Body of pancreas (tissue), 4 donors: ENCODE results near the gene TRMT10B. TPM values are rescaled to one million over a fixed set of nuclear protein-coding genes. Genes with fewer than 3 reads are reported as not detected.

Experiments
- ATAC-seq: fragments of 150-250 bp; one replicate; pipeline ENCODE4 v1.9.1; 2016
- DNase-seq, 4 donors: peaks; one replicate each; pipeline ENCODE4 v3.0.0-alpha.2; 2019
- H3K27ac ChIP-seq, 4 donors: fragments of 200-600 bp; sonication (generic); 1 replicate in 3 of 4; 2 replicates in 1 of 4; pipeline versions ENCODE4 v1.5.1 to v1.6.1; 2016 to 2019; ENCODE audit warnings: mild to moderate bottlenecking in 1 of 4, mixed read lengths in 1 of 4, moderate library complexity in 1 of 4
- H3K27me3 ChIP-seq, 2 donors: fragments of 200-600 bp; sonication (generic); one replicate each; pipeline ENCODE4 v1.6.0; 2016; ENCODE audit warnings: mild to moderate bottlenecking in 1 of 2
- H3K36me3 ChIP-seq, 2 donors: fragments of 200-600 bp; sonication (generic); replicated peaks in 1 of 2; 2 replicates each; pipeline ENCODE4 v1.5.1; 2016; ENCODE audit warnings: low read depth in 2 of 2; ENCODE audit not compliant: insufficient read depth in 1 of 2
- H3K4me1 ChIP-seq: fragments of 200-600 bp; sonication (generic); one replicate; pipeline ENCODE4 v1.6.0; 2016
- H3K4me3 ChIP-seq, 2 donors: fragments of 200-600 bp; sonication (generic); 1 replicate in 1 of 2; 2 replicates in 1 of 2; pipeline ENCODE4 v1.5.1; 2016 to 2019
- H3K9me3 ChIP-seq, 3 donors: fragments of 200-600 bp; sonication (generic); 1 replicate in 2 of 3; 2 replicates in 1 of 3; pipeline ENCODE4 v1.5.1; 2016
- CTCF ChIP-seq, 7 experiments: fragments of 450-650 bp in 4 of 7; fragments of 200-600 bp in 3 of 7; sonication (generic) in 3 of 7; IDR thresholded peaks; one replicate each; pipeline ENCODE4 v1.5.1; 2016 to 2019; ENCODE audit warnings: antibody characterized with exemption in 7 of 7
- POLR2A ChIP-seq, 3 donors: fragments of 450-650 bp; IDR thresholded peaks; one replicate each; pipeline ENCODE4 v1.6.1; 2016; ENCODE audit warnings: antibody characterized with exemption in 3 of 3, mild to moderate bottlenecking in 2 of 3
- WGBS, 2 donors: methylation state at CpG; one replicate each; pipeline ENCODE4 v1.1.5; 2017; 5-methylcytosine and 5-hydroxymethylcytosine counted together
- intact Hi-C: fragments of 100-400 bp; cut with DNase I; formaldehyde crosslinking; loops from one replicate; pipeline ENCODE4 v1.15.1; 2023
- total RNA-seq, 2 donors: library from RNA; depleted of rRNA; stranded (reverse); fragments of >200 nt; gene quantifications; one replicate each; pipeline ENCODE4 v1.1.0, GENCODE V29; 2016

Gene TRMT10B
- total RNA-seq: 1 to 10 TPM; 2.6 to 6.7 TPM

GRCh38 chr9:37753489-37754190, at the start of gene TRMT10B:
TSS of gene TRMT10B (plus strand) at chr9:37753805. CDS start at chr9:37761932, 8,127 bp downstream.
- DNase-seq (peak; percentile 63 to 67 (median 65)), ATAC-seq (peak; percentile 90)
- Histone ChIP-seq H3K4me1 (peaks cover 12% of the 10 kb centered on the region), H3K27ac (peak within 1 kb of the TSS; percentile 59 to 79 (median 72)), H3K27me3 (no peaks in the 10 kb centered on the region), H3K36me3 (no peaks in the 10 kb centered on the region), H3K4me3 (peak within 1 kb of the TSS; percentile 52 to 81), H3K9me3 (no peaks in the 10 kb centered on the region)
- intact Hi-C loops: no loop called here
- 3 to 5% methylated on average over 17 to 40 of the region's 40 CpGs for WGBS, 2 donors
- TF ChIP-seq CTCF (IDR thresholded peaks at IDR 0.05) (peak in 3 of 7 experiments; percentile 6 to 26 (median 19)), POLR2A (IDR thresholded peaks at IDR 0.05) (peak in 2 of 3 donors; percentile 53 to 54)

GRCh38 chr9:37705787-37706186, 47.8 kb upstream of the TRMT10B start:
- WGBS, 2 donors: 77 to 83% methylated on average over 3 of the region's 3 CpGs
- Histone ChIP-seq H3K36me3 (no peaks in the 10 kb centered on the region), H3K4me3 (no peak overlapping the region), H3K27ac (no peak overlapping the region), H3K27me3 (no peaks in the 10 kb centered on the region), H3K4me1 (no peaks in the 10 kb centered on the region), H3K9me3 (no peaks in the 10 kb centered on the region)
- ATAC-seq: no peak
- TF ChIP-seq CTCF (IDR thresholded peaks at IDR 0.05) (no peak), POLR2A (IDR thresholded peaks at IDR 0.05) (no peak)
- intact Hi-C loops: no loop called here
- no peak for DNase-seq

GRCh38 chr9:37706290-37706689, 47.3 kb upstream of the TRMT10B start:
- TF ChIP-seq POLR2A (IDR thresholded peaks at IDR 0.05) (no peak), CTCF (IDR thresholded peaks at IDR 0.05) (no peak)
- DNase-seq (no peak), ATAC-seq (no peak)
- Histone ChIP-seq H3K9me3 (no peaks in the 10 kb centered on the region), H3K4me1 (no peaks in the 10 kb centered on the region), H3K27me3 (no peaks in the 10 kb centered on the region), H3K27ac (no peak overlapping the region), H3K36me3 (no peaks in the 10 kb centered on the region), H3K4me3 (no peak overlapping the region)
- intact Hi-C loops: no loop called here
- 82 to 89% methylated on average over 3 of the region's 3 CpGs for WGBS, 2 donors

GRCh38 chr9:37707748-37708147, 45.9 kb upstream of the TRMT10B start:
- Histone ChIP-seq H3K36me3 (no peaks in the 10 kb centered on the region), H3K4me3 (no peak overlapping the region), H3K27me3 (no peaks in the 10 kb centered on the region), H3K4me1 (no peaks in the 10 kb centered on the region), H3K9me3 (no peaks in the 10 kb centered on the region), H3K27ac (no peak overlapping the region)
- ATAC-seq: no peak
- DNase-seq: no peak
- 71 to 77% methylated on average over 4 of the region's 4 CpGs for WGBS, 2 donors
- TF ChIP-seq POLR2A (IDR thresholded peaks at IDR 0.05) (no peak), CTCF (IDR thresholded peaks at IDR 0.05) (no peak)
- intact Hi-C loops: no loop called here

GRCh38 chr9:37710046-37710445, 43.6 kb upstream of the TRMT10B start:
- H3K4me3 ChIP-seq: no peak overlapping the region
- intact Hi-C loops: no loop called here
- H3K36me3 ChIP-seq: no peaks in the 10 kb centered on the region
- no peaks in the 10 kb centered on the region for H3K4me1 ChIP-seq
- no peaks in the 10 kb centered on the region for H3K9me3 ChIP-seq
- ATAC-seq: no peak
- H3K27ac ChIP-seq: no peak overlapping the region
- WGBS, 2 donors: 83% methylated on average over 3 of the region's 3 CpGs
- DNase-seq: no peak
- no peaks in the 10 kb centered on the region for H3K27me3 ChIP-seq
- no peak for TF ChIP-seq CTCF (IDR thresholded peaks at IDR 0.05)
- no peak for TF ChIP-seq POLR2A (IDR thresholded peaks at IDR 0.05)
